ENCODE data around the gene DNAJB4.
"Not testable (repeated sequence)": the region's sequence is repeated elsewhere in the genome, so short reads cannot be mapped to it uniquely, and the experiment has no call there.

Gene DNAJB4

GRCh38 chr1:77990629-77991204, 14.0 kb upstream of the DNAJB4 start:
- DNase-seq (ENCODE audit: low read depth in 2 of 2): no peak

GRCh38 chr1:77991638-77992037, 13.1 kb upstream of the DNAJB4 start:
- no peak for DNase-seq (ENCODE audit: low read depth in 2 of 2)

GRCh38 chr1:77994117-77994705, 10.5 kb upstream of the DNAJB4 start:
- no peak for DNase-seq (ENCODE audit: low read depth in 2 of 2)

- no peak for DNase-seq (ENCODE audit: low read depth in 2 of 2)
Observed at GRCh38 chr1:77996734-77997133, 8.0 kb upstream of the DNAJB4 start.

- DNase-seq (ENCODE audit: low read depth in 2 of 2): not testable (repeated sequence)
Observed at GRCh38 chr1:78000536-78000935, 4.2 kb upstream of the DNAJB4 start.

GRCh38 chr1:78003070-78003746, 1.5 kb upstream of the DNAJB4 start:
- DNase-seq (ENCODE audit: low read depth in 2 of 2): no peak

GRCh38 chr1:78003882-78004718, 639 bp upstream of the DNAJB4 start:
- DNase-seq (ENCODE audit: low read depth in 2 of 2): no peak

- DNase-seq (ENCODE audit: low read depth in 2 of 2): no peak
Observed at GRCh38 chr1:78005448-78005722, 646 bp downstream of the DNAJB4 start.

- no peak for DNase-seq (ENCODE audit: low read depth in 2 of 2)
Observed at GRCh38 chr1:78005755-78006154, 1.0 kb downstream of the DNAJB4 start.

GRCh38 chr1:78006521-78006920, 1.8 kb downstream of the DNAJB4 start:
- DNase-seq (ENCODE audit: low read depth in 2 of 2): no peak

- DNase-seq (ENCODE audit: low read depth in 2 of 2): no peak
Observed at GRCh38 chr1:78007677-78008341, 3.1 kb downstream of the DNAJB4 start.

GRCh38 chr1:78009276-78009675, 4.5 kb downstream of the DNAJB4 start:
- no peak for DNase-seq (ENCODE audit: low read depth in 2 of 2)

GRCh38 chr1:78009836-78010235, 5.1 kb downstream of the DNAJB4 start:
- no peak for DNase-seq (ENCODE audit: low read depth in 2 of 2)

GRCh38 chr1:78011050-78011449, 6.3 kb downstream of the DNAJB4 start:
- no peak for DNase-seq (ENCODE audit: low read depth in 2 of 2)

GRCh38 chr1:78015148-78015547, 10.4 kb downstream of the DNAJB4 start:
- no peak for DNase-seq (ENCODE audit: low read depth in 2 of 2)

GRCh38 chr1:78019024-78019423, 14.3 kb downstream of the DNAJB4 start:
- no peak for DNase-seq (ENCODE audit: low read depth in 2 of 2)

- not testable (repeated sequence) for DNase-seq (ENCODE audit: low read depth in 2 of 2)
Observed at GRCh38 chr1:78021134-78021533, 16.4 kb downstream of the DNAJB4 start.

GRCh38 chr1:78029793-78030192, 25.1 kb downstream of the DNAJB4 start:
- no peak for DNase-seq (ENCODE audit: low read depth in 2 of 2)

- DNase-seq (ENCODE audit: low read depth in 2 of 2): no peak
Observed at GRCh38 chr1:78032996-78033796, 28.5 kb downstream of the DNAJB4 start.

- DNase-seq (ENCODE audit: low read depth in 2 of 2): no peak
Observed at GRCh38 chr1:78033797-78034172, 29.0 kb downstream of the DNAJB4 start.

- DNase-seq (ENCODE audit: low read depth in 2 of 2): no peak
Observed at GRCh38 chr1:78035121-78035520, 30.4 kb downstream of the DNAJB4 start.

Measured in activated CD8-positive, alpha-beta memory T cell treated with anti-CD3 and anti-CD28 coated beads for 4 hours (primary cell).